NCI-H526 (cell line): ENCODE measurements around the gene TXNIP.

Experiments
- DNase-seq, 2 experiments: peaks; one replicate each; lab custom pipeline; 2025; lab: John Stamatoyannopoulos, UW

The TXNIP gene

GRCh38 chr1:145985502-145986439 is 10.6 kb downstream of the TXNIP start:
- no peak for DNase-seq

- no peak for DNase-seq
Measured at GRCh38 chr1:145985129-145985501, 11.3 kb downstream of the TXNIP start.

GRCh38 chr1:145983960-145984830 is 12.2 kb downstream of the TXNIP start:
- DNase-seq: no peak

GRCh38 chr1:145983206-145983675 is 13.1 kb downstream of the TXNIP start:
- no peak for DNase-seq

- no peak for DNase-seq
Measured at GRCh38 chr1:145982010-145982723, 14.2 kb downstream of the TXNIP start.

GRCh38 chr1:145980457-145980994 is 15.9 kb downstream of the TXNIP start:
- no peak for DNase-seq

GRCh38 chr1:145979746-145980456 is 16.5 kb downstream of the TXNIP start:
- DNase-seq: no peak

GRCh38 chr1:145978854-145979745 is 17.3 kb downstream of the TXNIP start:
- DNase-seq: peak; percentile 17 to 25

- DNase-seq: no peak
Measured at GRCh38 chr1:145978471-145978853, 17.9 kb downstream of the TXNIP start.

GRCh38 chr1:145977486-145978470 is 18.6 kb downstream of the TXNIP start:
- peak; percentile 87 to 96 for DNase-seq

GRCh38 chr1:145977016-145977415 is 19.4 kb downstream of the TXNIP start:
- DNase-seq: no peak

GRCh38 chr1:145975216-145975615 is 21.2 kb downstream of the TXNIP start:
- no peak for DNase-seq

GRCh38 chr1:145974721-145975120 is 21.7 kb downstream of the TXNIP start:
- DNase-seq: no peak

- DNase-seq: no peak
Measured at GRCh38 chr1:145972580-145972979, 23.8 kb downstream of the TXNIP start.

- no peak for DNase-seq
Measured at GRCh38 chr1:145967288-145967687, 29.1 kb downstream of the TXNIP start.

- no peak for DNase-seq
Measured at GRCh38 chr1:145965119-145965744, 31.1 kb downstream of the TXNIP start.

GRCh38 chr1:145964328-145965118 is 31.9 kb downstream of the TXNIP start, which contains the start of the genes ANKRD34A and POLR3GL:
TSS of gene ANKRD34A (minus strand) at chr1:145964575. CDS start at chr1:145961759, 2,816 bp downstream.
TSS of gene POLR3GL (plus strand) at chr1:145964690. CDS start at chr1:145974866, 10,176 bp downstream.
- DNase-seq: peak; percentile 99 to 100
